ENCODE measurements around the gene CFAP92.
A peak's percentile ranks its signal among the peaks of the same experiment; 100 is the strongest.

CFAP92 gene

GRCh38 chr3:129025108-129025507, 31.2 kb upstream of the CFAP92 start:
- no peaks in the 10 kb centered on the region for H4K20me1 ChIP-seq (ENCODE audit: insufficient read depth, low read length)
- H3K9me2 ChIP-seq (replicated peaks; ENCODE audit: insufficient read depth, low read length): no peaks in the 10 kb centered on the region
- H3K4me1 ChIP-seq (ENCODE audit: low read length): peaks cover 6% of the 10 kb centered on the region; the same call in 1 of the 2 replicates
- TF ChIP-seq CTCF (IDR thresholded peaks at IDR 0.05; ENCODE audit: low read length): no peak
- TF ChIP-seq EZH2phosphoT487 (IDR thresholded peaks at IDR 0.05; ENCODE audit: low read length): no peak
- TF ChIP-seq EZH2 (optimal IDR thresholded peaks at IDR 0.05; ENCODE audit: low read depth, low read length): no peak
- no peaks in the 10 kb centered on the region for H3K27me3 ChIP-seq (replicated peaks; ENCODE audit: insufficient read depth, low read length)
- H3K9ac ChIP-seq (ENCODE audit: low read length): no peak overlapping the region
- no peak for DNase-seq
- no peaks in the 10 kb centered on the region for H3K36me3 ChIP-seq (replicated peaks; ENCODE audit: insufficient read depth, low read length)
- H3K4me2 ChIP-seq (ENCODE audit: low read depth, low read length): no peak overlapping the region
- no peaks in the 10 kb centered on the region for H3K9me3 ChIP-seq (replicated peaks; ENCODE audit: insufficient read depth, low read length)
- H3K79me2 ChIP-seq (ENCODE audit: low read length): no peaks in the 10 kb centered on the region
- H3K4me3 ChIP-seq (ENCODE audit: low read length): no peak overlapping the region
- no peak overlapping the region for H2AFZ ChIP-seq (ENCODE audit: low read length)
- H3K27ac ChIP-seq (ENCODE audit: low read length): no peak overlapping the region
- no peaks in the 10 kb centered on the region for H3F3A ChIP-seq (ENCODE audit: insufficient read depth, low read length)

GRCh38 chr3:129023909-129024308, 30.0 kb upstream of the CFAP92 start:
- Histone ChIP-seq H3K27ac (ENCODE audit: low read length) (no peak overlapping the region), H3K9ac (ENCODE audit: low read length) (no peak overlapping the region), H3K4me1 (ENCODE audit: low read length) (peaks cover 6% of the 10 kb centered on the region; the same call in 1 of the 2 replicates), H3K4me2 (ENCODE audit: low read depth, low read length) (no peak overlapping the region), H3K4me3 (ENCODE audit: low read length) (no peak overlapping the region), H3K27me3 (replicated peaks; ENCODE audit: insufficient read depth, low read length) (no peaks in the 10 kb centered on the region), H4K20me1 (ENCODE audit: insufficient read depth, low read length) (no peaks in the 10 kb centered on the region), H3K36me3 (replicated peaks; ENCODE audit: insufficient read depth, low read length) (no peaks in the 10 kb centered on the region), H3K9me2 (replicated peaks; ENCODE audit: insufficient read depth, low read length) (no peaks in the 10 kb centered on the region), H3K9me3 (replicated peaks; ENCODE audit: insufficient read depth, low read length) (no peaks in the 10 kb centered on the region), H3K79me2 (ENCODE audit: low read length) (no peaks in the 10 kb centered on the region), H2AFZ (ENCODE audit: low read length) (no peak overlapping the region), H3F3A (ENCODE audit: insufficient read depth, low read length) (no peaks in the 10 kb centered on the region)
- DNase-seq: no peak
- TF ChIP-seq CTCF (IDR thresholded peaks at IDR 0.05; ENCODE audit: low read length): peak; percentile 34
- no peak for TF ChIP-seq EZH2 (optimal IDR thresholded peaks at IDR 0.05; ENCODE audit: low read depth, low read length)
- no peak for TF ChIP-seq EZH2phosphoT487 (IDR thresholded peaks at IDR 0.05; ENCODE audit: low read length)

- no peaks in the 10 kb centered on the region for H3K9me2 ChIP-seq (replicated peaks; ENCODE audit: insufficient read depth, low read length)
- no peak overlapping the region for H3K4me2 ChIP-seq (ENCODE audit: low read depth, low read length)
- no peaks in the 10 kb centered on the region for H3K9me3 ChIP-seq (replicated peaks; ENCODE audit: insufficient read depth, low read length)
- no peak overlapping the region for H3K4me3 ChIP-seq (ENCODE audit: low read length)
- H3K9ac ChIP-seq (ENCODE audit: low read length): no peak overlapping the region
- H2AFZ ChIP-seq (ENCODE audit: low read length): no peak overlapping the region
- H3K4me1 ChIP-seq (ENCODE audit: low read length): peaks cover 6% of the 10 kb centered on the region; the same call in 1 of the 2 replicates
- DNase-seq: no peak
- no peaks in the 10 kb centered on the region for H4K20me1 ChIP-seq (ENCODE audit: insufficient read depth, low read length)
- no peaks in the 10 kb centered on the region for H3K36me3 ChIP-seq (replicated peaks; ENCODE audit: insufficient read depth, low read length)
- H3F3A ChIP-seq (ENCODE audit: insufficient read depth, low read length): no peaks in the 10 kb centered on the region
- no peaks in the 10 kb centered on the region for H3K27me3 ChIP-seq (replicated peaks; ENCODE audit: insufficient read depth, low read length)
- H3K79me2 ChIP-seq (ENCODE audit: low read length): no peaks in the 10 kb centered on the region
- H3K27ac ChIP-seq (ENCODE audit: low read length): no peak overlapping the region
- TF ChIP-seq EZH2phosphoT487 (IDR thresholded peaks at IDR 0.05; ENCODE audit: low read length) (no peak), CTCF (IDR thresholded peaks at IDR 0.05; ENCODE audit: low read length) (no peak), EZH2 (optimal IDR thresholded peaks at IDR 0.05; ENCODE audit: low read depth, low read length) (no peak)
Measured at GRCh38 chr3:129023008-129023358, 29.1 kb upstream of the CFAP92 start.

Data from MM.1S (cell line).